A204.1 (cell line): ENCODE measurements around the gene TMEM158.

Experiments used
- FAIRE-seq: peaks from 2 replicates; lab custom pipeline; 2012; peaks lifted over from hg19 to GRCh38; lab: Jason Lieb, UNC

Gene TMEM158

GRCh38 chr3:45226206-45226915, at the start of gene TMEM158:
Gene TMEM158 (minus strand): TSS chr3:45226287. CDS start chr3:45226027, 260 bp downstream.
- FAIRE-seq, result no peak

- FAIRE-seq, result no peak
Observed at GRCh38 chr3:45275006-45275704, 49.1 kb upstream of the TMEM158 start.

GRCh38 chr3:45273681-45274515, 47.8 kb upstream of the TMEM158 start:
- no peak for FAIRE-seq

DNA sequence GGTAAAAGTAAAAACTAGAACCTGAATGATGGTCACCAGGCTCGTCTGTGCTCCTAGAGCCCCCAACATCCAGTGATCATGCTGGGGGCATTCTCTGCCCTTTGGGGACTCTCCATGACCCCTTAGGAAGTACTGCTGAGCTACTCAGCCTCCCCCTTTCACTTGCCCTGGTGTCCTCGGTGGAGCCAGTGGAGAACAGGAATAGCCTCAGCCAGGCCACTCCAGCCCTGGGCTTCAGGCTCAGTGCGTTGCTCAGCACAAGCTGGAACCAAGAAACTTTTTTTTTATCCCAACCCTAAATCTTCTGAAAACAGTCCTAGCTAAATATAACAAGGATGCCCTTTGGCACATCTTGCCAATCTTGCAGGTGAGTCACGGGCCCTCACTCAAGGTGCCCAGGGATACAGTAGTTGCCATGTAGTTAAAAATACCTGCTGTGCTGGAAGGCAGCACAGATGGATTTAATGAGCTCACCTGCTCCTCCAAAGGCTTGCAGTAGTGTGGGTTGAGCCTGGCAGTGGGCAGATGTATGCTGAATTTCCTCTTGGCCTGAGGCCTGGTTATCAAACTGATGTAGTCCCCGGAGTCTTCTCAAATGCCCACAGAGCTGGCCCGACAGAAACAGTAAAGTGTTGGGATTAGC, 46.9 kb upstream of the TMEM158 start:
- FAIRE-seq, result no peak

DNA sequence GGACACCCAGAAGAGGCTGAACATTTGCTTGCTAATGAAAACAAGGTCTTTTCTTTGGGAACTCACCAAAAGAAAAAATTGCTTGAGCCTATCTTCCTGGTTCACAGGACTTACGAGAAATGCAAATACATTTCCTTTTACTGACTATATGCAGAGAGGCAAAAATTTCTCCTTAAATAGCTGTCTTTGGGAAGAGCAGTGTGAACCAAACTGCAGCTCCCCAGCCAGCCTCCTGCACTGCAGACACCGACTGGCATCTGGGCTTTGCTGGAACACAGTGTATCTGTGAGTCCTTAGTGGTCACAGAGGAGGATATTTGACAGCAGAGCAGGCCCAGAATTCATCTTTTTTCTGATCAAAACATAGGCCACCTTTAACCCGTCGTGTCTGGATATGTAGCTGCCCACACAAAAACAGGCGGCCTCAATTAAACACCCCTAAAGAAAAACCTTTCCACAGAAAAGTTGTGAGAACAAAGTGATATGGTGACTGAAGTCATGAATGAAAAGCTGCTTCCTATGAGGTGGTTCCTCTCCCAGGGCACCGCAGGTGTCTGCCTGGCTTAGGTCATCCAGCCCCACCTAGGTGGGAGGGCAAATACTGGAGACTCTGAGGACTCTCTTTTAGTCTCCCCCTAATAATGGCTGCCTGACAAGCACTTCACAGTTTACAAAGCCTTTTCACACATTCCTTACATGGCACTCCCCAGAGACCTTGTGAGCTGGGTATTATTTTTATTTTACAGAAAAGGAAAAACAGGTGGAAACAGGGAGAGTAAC, 46.1 kb upstream of the TMEM158 start:
- FAIRE-seq, result no peak

GRCh38 chr3:45269952-45270351, 43.9 kb upstream of the TMEM158 start:
- FAIRE-seq, result no peak

- no peak for FAIRE-seq
Observed at GRCh38 chr3:45267097-45267496, 41.0 kb upstream of the TMEM158 start.

DNA sequence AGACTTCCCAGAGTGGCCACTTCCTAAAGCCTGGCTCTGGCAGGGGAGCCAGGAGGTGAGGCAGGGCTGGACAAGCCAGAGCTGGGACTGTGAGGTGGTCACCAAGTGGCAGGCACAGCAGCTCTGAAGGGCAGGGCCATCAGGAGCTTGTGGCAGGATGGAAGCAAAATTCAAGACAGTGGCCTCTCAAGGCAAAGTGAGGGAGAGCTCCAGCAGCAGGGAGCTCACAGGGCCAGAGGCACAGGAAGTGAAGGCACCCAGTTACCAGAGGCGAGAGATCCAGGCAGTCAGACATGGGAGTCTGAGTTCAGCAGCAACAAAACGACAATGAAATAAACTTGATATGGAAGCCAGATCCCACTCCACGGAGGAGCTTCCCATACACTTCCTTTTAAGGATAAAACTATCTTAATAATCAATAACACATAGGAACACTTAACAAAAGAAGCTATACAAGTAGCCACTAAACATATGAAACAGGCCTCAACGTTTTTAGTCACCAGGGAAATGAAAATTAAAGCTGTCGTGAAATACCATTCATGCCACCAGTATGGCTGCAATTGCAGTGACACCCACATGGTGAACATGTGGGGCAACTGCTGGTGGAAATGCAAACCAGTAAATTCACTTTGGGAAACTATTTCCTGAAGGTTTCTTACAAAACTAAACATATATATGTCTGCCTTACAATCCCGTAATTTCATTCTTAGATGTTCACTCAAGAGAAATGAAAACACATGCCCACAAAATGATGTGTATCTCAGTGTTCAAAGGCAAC, 35.4 kb upstream of the TMEM158 start:
- no peak for FAIRE-seq

DNA sequence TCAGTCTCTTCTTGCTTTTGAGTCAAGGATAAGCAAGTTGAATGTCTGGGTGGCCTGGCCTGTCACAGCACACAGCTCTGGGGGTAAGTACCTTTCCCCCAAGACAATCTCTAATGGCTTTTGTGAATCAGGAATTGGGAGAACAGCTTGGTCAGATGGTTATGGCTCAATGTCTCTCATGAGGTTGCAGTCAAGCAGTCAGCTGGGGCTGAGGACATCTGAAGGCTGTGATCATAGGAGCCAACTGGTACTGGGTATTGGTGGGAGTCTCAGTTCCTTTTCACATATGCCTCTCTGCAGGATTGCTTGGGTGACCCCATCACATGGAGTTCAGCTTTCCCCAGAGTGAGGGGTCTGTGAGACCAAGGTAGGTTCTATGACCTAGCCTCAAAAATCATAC, 33.0 kb upstream of the TMEM158 start:
- FAIRE-seq, result no peak

DNA sequence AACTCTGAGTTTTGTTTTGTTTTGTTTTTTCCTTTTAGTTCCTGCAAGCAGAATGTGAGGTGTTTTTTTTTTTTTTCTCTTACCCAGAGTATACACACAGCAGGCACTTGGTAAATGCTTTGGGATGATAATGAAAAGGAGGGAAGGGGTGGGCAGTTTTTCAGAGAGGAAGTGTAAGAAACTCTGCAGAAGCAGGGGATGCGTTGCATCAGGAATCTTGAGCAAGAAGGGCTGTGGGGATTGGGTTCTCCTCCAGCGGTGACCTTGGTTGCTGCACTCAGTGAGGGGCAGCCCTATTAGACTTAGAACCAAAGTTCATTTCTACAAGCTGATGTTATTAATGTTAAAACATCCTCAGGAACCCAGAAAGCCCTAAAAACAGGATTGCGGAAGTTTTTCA, 32.2 kb upstream of the TMEM158 start:
- no peak for FAIRE-seq

DNA sequence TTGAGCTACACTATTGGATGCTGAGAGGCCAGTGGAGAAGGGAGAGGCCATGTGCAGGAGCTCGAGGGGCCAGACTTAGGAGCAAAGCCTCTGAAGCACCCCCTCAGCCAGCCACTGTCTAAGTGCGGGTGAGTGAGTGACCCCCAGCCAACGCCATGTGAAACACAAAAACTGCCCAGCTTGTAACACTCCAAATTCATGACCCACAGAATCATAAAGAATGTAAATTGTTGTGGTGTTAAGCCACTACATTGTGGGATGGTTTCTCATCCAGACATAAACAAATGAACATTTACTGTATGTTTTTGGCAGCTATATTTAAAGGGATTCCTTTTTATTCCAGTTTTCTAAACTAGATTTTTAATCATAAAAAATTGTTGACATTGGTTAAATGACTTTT, 27.2 kb upstream of the TMEM158 start:
- no peak for FAIRE-seq

GRCh38 chr3:45252826-45253225, 26.7 kb upstream of the TMEM158 start:
- no peak for FAIRE-seq

DNA sequence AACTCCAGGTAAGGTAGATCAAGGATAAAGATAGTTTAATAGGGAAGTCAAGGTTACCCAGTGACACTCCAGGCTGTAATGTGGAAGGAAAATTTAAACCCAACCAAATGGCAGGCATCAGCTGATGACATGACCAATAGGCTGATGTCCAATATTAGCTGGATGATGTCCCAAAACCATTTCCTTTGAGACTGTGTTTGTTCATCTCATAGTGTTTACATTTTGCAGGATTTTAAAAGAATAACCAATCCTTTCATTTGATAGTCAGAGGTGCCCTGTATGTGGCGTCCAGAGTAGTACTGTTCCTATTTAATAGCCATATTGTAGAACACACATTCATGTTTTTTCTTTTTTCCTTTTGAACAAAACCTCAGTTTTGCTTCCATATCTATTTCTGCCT, 23.3 kb upstream of the TMEM158 start:
- FAIRE-seq, result no peak

GRCh38 chr3:45246241-45246640, 20.2 kb upstream of the TMEM158 start:
- no peak for FAIRE-seq

DNA sequence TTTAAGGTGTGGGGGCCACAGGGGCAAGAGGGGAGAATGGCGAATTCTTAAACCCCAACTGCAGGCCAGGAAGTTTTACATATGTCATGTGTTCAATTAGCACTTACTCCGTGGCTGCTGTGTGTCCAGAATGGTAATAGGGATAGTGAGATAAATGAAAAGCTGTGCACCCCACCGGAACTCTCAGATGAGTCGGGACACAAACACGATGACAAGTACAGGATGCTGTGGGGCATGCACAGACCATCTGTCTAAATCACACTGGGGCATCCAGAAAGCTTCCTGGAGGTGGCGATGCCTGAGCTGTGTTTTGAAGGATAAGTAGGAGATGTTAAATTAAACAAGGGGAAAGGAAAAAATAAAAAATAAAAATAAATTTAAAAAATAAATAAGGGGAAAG, 18.3 kb upstream of the TMEM158 start:
- no peak for FAIRE-seq

GRCh38 chr3:45241206-45241605, 15.1 kb upstream of the TMEM158 start:
- FAIRE-seq, result no peak

GRCh38 chr3:45240292-45240691, 14.2 kb upstream of the TMEM158 start:
- FAIRE-seq, result no peak

GRCh38 chr3:45239254-45239653, 13.2 kb upstream of the TMEM158 start:
- no peak for FAIRE-seq

DNA sequence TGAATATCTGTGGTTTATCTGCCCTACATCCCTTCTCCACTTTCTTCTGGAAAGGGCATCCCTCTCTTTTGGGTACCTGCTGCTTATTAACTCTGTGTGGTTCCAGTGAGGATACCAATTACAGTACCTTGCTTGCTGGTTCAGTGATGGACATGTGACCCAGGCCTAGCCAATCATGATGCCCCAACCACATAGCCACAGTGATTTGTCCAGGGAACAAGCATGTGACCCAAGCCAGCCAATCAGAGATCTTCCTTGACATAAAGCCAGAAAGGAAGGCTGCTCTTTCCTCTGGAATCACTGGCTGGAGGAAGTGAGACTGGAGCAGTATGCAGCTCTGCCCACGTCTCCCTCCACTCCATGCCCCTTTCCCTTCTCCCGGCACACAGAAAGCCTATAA, 10.9 kb upstream of the TMEM158 start:
- FAIRE-seq, result no peak

- no peak for FAIRE-seq
Observed at GRCh38 chr3:45235409-45235808, 9.3 kb upstream of the TMEM158 start.

DNA sequence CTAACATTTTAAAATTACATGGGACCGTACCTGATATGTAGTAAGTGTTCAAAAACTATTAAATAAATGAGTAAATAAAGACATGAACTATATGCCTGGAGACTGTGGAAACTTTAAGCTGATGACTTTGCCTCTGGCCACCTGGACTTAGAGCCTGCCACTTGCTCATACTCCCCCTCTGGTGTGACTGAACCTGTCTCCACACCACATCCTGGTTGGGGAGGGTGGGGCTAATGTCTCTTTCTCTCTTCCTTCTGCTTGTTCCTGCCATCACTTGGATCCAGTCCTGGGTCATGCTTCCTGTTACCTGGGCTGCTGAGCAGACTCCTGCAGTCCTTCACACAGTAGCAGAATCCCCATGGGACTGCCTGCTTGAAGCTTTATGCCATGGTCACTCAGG, 8.2 kb upstream of the TMEM158 start:
- no peak for FAIRE-seq
